Prostate gland (tissue), 2 donors: Measurements from ENCODE around the gene RBM38.
A peak's percentile ranks its signal among the peaks of the same experiment; 100 is the strongest.

Experiments
- POLR2A ChIP-seq: fragments of 450-650 bp; IDR thresholded peaks from one replicate; pipeline ENCODE4 v1.6.1; 2016; ENCODE audit warnings: antibody characterized with exemption, mild to moderate bottlenecking
- POLR2AphosphoS5 ChIP-seq: sonication (generic); formaldehyde crosslinking; IDR thresholded peaks from one replicate; pipeline ENCODE4 v1.6.1; 2017; ENCODE audit warnings: antibody characterized with exemption
- TF ChIP-seq, protein P1 (sequence below), 4 experiments: fragments of 200-600 bp in 2 of 4; fragments of 450-650 bp in 2 of 4; sonication (generic) in 2 of 4; IDR thresholded peaks; 1 replicate in 3 of 4; 2 replicates in 1 of 4; pipeline ENCODE4 v1.5.1; 2016 to 2019; ENCODE audit warnings: antibody characterized with exemption in 4 of 4, mild to moderate bottlenecking in 2 of 4, moderate library complexity in 2 of 4

DNA sequence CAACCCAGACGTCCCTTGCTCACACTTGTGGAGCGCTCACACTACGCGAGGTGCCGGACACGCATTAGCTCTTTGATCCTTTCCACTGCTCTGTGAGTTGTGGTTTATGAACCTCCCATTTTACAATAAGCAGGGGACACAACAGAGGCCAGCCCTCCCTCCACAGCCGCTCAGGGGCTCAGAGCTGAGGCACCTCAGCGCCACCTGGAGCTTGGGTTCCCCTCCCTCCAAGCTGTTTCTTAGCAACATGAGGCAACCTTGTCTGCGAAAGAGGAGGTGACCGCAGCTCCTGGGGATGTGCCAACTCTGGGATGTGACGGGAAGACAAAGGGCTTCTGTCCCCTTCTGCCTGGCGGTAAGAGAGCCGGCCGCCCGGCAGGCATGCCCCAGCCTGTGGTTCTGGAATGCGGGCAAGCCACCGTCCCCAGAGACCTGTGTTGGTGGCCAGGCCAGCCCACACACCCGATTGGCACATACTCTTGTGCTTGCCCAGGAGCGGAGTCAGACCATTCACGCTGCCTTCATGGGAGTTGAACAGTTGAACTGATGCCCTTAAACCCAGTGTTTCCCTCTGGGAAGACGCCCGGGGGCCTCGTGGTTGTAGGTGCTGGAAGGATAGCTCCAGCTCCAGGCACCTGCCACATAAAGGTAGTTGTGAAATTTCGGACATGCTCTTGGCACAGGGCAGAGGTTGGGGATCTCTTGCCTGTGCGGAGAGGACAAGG, 44.5 kb downstream of the RBM38 start:
- peak; percentile 42 for TF ChIP-seq POLR2A
- TF ChIP-seq, protein P1, sequence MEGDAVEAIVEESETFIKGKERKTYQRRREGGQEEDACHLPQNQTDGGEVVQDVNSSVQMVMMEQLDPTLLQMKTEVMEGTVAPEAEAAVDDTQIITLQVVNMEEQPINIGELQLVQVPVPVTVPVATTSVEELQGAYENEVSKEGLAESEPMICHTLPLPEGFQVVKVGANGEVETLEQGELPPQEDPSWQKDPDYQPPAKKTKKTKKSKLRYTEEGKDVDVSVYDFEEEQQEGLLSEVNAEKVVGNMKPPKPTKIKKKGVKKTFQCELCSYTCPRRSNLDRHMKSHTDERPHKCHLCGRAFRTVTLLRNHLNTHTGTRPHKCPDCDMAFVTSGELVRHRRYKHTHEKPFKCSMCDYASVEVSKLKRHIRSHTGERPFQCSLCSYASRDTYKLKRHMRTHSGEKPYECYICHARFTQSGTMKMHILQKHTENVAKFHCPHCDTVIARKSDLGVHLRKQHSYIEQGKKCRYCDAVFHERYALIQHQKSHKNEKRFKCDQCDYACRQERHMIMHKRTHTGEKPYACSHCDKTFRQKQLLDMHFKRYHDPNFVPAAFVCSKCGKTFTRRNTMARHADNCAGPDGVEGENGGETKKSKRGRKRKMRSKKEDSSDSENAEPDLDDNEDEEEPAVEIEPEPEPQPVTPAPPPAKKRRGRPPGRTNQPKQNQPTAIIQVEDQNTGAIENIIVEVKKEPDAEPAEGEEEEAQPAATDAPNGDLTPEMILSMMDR (IDR thresholded peaks at IDR 0.05) = peak in 1 of 4 experiments; percentile 19
- peak; percentile 94 for TF ChIP-seq POLR2AphosphoS5
